PC-9 (cell line): Measurements from ENCODE around the gene PNPO.

Experiments used
- EZH2 ChIP-seq: fragments of 200-600 bp; sonication (generic); IDR thresholded peaks from 2 replicates; pipeline ENCODE4 v1.8.0; 2017; ENCODE audit warnings: antibody characterized with exemption, low read depth
- TF ChIP-seq, protein P1 (sequence below): fragments of 200-600 bp; sonication (generic); conservative IDR thresholded peaks from 2 replicates; pipeline ENCODE4 v1.6.1; 2017; ENCODE audit warnings: mixed run types, antibody characterized with exemption, mild to moderate bottlenecking, moderate library complexity

DNA sequence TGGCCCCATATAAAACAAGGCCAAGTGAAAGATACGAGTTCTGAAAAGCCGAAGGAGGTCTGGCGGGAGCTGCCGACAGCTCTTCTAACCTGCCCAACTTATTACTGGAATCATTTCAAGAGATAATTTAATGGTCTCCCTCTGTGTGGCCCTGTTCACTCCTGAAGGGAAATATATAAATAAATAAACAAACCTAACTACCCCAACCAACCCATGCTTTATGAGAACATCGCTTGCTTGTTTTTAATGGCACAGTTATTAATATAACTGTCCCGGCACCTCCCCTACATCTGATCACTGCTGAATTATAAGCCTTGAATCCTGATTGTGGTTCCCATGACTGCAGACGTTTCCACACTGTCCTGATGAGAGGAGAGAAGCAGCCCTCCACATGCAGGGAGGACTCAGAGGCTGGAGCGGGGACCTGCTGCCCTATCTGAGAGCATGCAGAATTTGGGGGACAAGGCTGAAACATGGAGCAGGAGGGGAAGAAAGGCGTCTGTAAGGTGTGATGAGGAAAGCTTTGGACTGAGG, 51.7 kb downstream of the PNPO start:
- TF ChIP-seq EZH2, result no peak
- TF ChIP-seq, protein P1, sequence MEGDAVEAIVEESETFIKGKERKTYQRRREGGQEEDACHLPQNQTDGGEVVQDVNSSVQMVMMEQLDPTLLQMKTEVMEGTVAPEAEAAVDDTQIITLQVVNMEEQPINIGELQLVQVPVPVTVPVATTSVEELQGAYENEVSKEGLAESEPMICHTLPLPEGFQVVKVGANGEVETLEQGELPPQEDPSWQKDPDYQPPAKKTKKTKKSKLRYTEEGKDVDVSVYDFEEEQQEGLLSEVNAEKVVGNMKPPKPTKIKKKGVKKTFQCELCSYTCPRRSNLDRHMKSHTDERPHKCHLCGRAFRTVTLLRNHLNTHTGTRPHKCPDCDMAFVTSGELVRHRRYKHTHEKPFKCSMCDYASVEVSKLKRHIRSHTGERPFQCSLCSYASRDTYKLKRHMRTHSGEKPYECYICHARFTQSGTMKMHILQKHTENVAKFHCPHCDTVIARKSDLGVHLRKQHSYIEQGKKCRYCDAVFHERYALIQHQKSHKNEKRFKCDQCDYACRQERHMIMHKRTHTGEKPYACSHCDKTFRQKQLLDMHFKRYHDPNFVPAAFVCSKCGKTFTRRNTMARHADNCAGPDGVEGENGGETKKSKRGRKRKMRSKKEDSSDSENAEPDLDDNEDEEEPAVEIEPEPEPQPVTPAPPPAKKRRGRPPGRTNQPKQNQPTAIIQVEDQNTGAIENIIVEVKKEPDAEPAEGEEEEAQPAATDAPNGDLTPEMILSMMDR, result no peak
